Kasumi-1 (cell line): ENCODE data around the gene ZBTB20.

Experiments used
- DNase-seq, 2 experiments: peaks; one replicate each; lab custom pipeline; 2025; lab: John Stamatoyannopoulos, UW

Gene ZBTB20

DNA sequence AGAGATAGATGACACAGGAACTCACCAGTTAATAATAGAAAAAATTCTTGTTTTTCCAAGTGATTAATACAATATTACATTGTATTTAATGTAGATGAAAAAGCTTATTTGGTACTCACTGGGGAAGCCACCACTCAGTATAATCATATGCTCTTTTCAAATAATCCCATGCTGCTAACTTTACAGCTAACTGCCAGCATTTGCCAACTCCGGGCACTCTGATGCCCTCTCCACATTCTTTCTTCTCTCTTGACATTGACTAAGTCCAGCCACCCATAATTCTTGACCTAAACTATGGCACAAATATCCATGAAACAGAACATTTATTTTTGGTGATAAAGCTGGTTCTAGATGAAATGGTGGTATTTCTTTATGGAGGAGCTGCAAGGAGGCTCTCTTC lies 384.9 kb downstream of the ZBTB20 start:
- DNase-seq, result no peak

GRCh38 chr3:114760679-114761078 lies 386.4 kb downstream of the ZBTB20 start:
- DNase-seq, result no peak

GRCh38 chr3:114758831-114759699 lies 388.0 kb downstream of the ZBTB20 start:
- no peak for DNase-seq

- DNase-seq, result no peak
These were observed 390.4 kb downstream of the ZBTB20 start for GRCh38 chr3:114756506-114757279.

DNA sequence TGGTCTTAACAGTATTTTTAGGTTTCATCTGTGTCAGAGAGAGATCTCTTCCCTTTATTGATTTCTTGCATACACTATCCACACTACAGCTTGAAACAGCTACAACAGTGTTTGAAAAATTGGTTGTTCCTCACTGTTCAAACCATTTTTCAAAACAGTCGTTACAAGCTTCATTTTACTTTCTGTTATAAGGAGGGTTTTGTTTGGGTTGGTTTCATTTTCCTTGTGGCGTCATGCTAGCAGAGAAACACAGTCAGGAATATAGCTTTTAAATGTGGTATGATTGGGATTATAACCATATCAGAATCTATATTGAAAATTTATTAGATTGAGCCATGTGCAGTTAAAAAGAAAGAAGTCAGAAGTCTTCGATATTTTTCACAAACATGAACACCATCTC lies 400.6 kb downstream of the ZBTB20 start:
- DNase-seq, result no peak

- DNase-seq, result no peak
These were observed 401.5 kb downstream of the ZBTB20 start for GRCh38 chr3:114745322-114746240.

DNA sequence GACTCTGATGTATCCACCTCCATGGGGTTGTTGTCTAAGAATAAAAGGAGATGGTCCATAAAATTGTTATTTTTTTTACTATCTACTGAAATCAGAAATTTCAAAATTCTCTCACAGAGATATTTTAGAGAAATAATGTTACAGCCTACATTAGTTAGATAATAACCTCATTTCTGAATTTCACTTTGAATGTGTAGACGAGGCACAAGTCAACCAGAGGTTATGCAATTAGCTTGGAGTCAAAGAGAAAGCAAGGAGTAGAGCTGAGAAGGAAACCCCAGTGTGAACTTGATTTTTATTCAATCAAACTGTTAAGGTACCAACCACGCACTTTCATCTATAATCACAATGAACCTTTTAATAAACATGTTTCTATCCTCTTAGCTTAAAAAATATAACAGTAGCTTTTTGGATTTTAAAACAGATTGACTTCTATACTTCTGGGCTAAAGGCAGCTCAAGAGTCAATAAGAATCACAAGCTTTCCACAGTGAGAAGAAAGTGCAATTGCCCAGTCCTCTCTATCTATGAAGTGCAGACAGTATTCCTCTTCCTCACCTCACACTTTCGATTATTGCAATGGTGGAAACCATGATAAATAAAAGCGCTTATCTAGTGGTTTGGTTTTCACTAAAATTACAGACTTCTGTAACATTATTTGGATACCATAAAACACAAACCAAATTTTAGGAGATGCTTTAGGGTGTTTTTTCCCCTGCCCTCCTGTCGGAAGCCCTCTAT lies 403.2 kb downstream of the ZBTB20 start:
- DNase-seq, result no peak

GRCh38 chr3:114741066-114741465 lies 406.0 kb downstream of the ZBTB20 start:
- DNase-seq, result no peak

DNA sequence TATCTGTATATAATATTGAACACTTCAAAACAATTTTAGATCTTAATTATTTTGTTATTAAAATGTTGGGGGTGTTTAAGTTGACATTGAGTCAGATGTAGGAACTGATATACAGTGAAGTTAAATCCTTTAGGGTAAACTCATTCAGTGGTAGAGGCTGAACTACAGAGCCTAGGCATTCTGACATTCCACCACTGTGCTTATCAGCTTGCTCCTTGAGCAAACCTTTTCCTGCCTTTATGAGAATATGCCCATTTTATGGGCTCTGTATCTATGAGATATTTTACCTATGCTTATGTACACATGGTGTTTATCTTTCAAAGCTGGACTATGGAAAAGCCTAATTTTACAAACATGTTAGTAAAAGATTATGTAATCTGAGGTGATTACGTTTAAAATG lies 407.5 kb downstream of the ZBTB20 start:
- no peak for DNase-seq

GRCh38 chr3:114732353-114732752 lies 414.7 kb downstream of the ZBTB20 start:
- DNase-seq, result no peak

- no peak for DNase-seq
These were observed 416.7 kb downstream of the ZBTB20 start for GRCh38 chr3:114730397-114730796.

DNA sequence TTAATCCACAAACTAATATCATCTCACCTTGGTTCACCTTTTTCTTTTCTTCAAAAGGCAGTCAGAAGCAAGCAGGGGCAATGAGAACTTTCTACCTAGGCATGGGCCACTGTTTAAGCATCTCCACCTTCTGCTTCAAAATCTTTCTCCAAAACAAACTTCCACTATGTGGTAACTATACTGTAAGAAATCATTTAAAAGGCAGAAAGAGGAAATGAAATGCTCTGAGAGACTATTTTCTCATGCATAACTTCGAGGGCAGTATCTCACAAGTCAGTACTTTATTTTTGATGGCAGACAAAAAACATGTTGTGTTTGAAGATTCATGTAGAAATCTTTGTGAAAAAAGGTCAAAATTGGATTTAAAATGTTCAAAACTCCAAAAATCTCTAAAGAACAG lies 419.7 kb downstream of the ZBTB20 start:
- DNase-seq, result no peak

DNA sequence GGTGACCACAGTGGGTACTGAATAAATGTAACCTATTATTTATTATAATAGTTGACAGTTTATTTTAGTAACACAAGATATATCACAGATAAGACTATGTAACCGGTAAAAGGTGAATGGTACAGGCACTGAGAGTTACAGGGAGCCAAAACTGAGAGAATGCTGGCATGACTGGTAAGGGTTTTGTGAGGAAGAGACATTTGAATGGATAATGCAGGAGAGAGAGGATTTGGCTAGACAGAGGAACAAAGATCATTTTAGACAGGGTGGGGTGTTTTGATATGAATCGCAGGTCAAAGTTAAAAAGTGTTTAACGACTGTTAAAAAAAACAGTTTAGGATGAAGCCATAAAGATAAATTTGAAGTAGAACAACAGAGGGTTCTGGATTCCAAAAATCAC lies 421.1 kb downstream of the ZBTB20 start:
- DNase-seq, result no peak

DNA sequence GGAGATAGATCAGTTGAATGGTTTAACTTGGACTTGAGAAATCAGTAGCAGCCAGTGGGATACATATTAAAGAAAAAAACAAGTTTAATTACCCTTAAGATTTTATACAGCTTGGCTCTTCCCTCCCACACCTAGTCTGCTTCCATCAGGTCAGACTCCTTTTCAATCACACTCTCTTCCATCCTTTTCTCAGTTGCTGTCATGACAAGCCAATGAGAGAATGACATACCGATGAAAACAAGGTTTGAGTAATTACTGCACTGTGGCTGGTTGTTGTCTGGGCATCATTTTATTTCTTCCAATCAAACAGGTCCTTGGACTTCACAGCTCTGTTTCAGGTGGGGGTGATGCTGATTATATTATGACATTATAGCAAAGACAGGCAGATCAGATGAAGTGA lies 424.6 kb downstream of the ZBTB20 start:
- DNase-seq, result no peak

DNA sequence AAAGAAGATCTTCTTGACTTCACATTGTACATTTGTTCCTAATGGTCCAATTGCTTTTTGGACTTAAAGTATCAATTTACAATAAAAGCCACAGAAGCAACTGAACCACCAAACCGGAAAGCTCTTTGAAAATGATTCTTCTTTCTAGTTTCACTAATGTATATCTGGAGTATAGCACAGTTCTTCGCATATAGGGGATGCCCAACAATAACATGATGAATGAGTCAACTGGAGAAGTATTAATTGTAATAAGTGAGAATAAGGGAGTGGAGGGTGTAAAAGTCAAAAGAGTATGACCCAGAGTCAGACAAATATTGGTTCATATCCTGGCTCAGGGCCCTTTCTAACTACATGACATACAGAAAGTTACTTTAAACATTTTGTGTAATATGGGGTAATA lies 425.2 kb downstream of the ZBTB20 start:
- DNase-seq, result no peak

DNA sequence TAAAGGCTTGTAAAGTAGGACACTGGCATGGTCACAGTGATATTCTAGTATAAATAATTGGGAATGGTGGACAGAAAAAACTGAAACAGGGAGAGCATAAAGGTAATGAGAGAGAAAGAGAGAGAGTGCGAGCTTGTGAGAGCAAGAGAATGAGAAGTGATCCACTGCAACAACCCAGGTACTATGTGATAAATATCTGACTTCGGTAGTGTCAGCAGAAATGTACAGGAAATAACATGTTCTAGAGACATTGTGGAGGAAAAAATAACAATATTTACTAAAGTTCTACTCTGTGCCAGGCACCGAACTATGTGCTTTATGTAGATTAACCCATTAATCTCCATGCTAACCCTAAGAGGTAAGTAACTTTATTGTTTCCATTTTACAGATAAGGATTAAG lies 425.9 kb downstream of the ZBTB20 start:
- no peak for DNase-seq

- DNase-seq, result no peak
These were observed 428.2 kb downstream of the ZBTB20 start for GRCh38 chr3:114718898-114719210.

GRCh38 chr3:114718071-114718897 lies 428.8 kb downstream of the ZBTB20 start:
- no peak for DNase-seq

GRCh38 chr3:114716916-114717315 lies 430.2 kb downstream of the ZBTB20 start:
- no peak for DNase-seq

DNA sequence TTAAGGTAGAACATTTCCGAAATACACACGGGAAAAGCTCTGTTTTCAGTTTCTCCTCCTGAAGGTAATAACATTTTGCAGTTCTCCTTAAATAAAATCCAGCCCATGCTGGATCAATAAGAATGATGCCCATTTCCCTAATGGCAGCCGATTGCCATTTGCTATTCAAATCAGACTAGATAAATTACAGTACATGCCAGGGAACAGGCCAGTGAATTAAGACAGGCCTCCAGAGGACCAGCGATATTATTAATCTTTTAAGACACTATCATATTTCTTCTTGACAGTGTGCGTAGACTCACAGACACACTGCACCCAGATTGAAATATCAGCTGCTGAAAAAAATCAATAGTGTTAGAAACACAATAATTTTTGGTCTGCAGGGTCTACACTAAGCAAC lies 431.0 kb downstream of the ZBTB20 start:
- DNase-seq, result no peak

- no peak for DNase-seq
These were observed 432.1 kb downstream of the ZBTB20 start for GRCh38 chr3:114714957-114715460.
